ENCODE measurements around the gene SOAT1. TPM values are rescaled to one million over a fixed set of nuclear protein-coding genes. Genes with fewer than 3 reads are reported as not detected.
"Not testable (repeated sequence)": the region's sequence is repeated elsewhere in the genome, so short reads cannot be mapped to it uniquely, and the experiment has no call there.

The SOAT1 gene
- total and polyA plus RNA-seq, 4 experiments from 2014 or later = 51.2 to 103 (median 66.3) TPM

GRCh38 chr1:179384027-179384426, 90.4 kb downstream of the SOAT1 start:
- no peaks in the 10 kb centered on the region for H3K36me3 ChIP-seq (ENCODE audit: insufficient read depth, low read length)

DNA sequence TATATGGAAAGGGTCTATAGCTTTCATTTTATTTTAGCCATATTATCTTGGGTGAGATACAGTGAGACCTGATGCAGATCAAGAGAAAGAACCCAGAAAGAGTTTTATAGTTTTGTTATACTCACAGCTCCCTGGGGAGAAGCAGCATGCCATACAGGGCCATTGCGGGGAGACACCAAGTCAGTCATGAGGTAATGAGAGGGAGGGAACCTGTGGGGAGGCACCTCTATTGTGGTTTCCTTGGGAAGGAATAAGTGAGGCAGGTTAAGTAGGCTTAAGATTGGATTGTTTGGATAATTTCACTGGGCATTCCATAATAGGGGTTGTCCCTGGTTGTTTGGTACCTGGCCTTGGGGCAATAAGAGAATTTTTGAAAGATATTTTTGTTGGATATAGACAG, 91.9 kb downstream of the SOAT1 start:
- Histone ChIP-seq H3K4me1 (ENCODE audit: insufficient read depth, low read length) (no peaks in the 10 kb centered on the region), H3K4me3 (ENCODE audit: low read length in 2 of 2) (no peak overlapping the region), H3K36me3 (ENCODE audit: insufficient read depth, low read length) (no peaks in the 10 kb centered on the region), H3K27ac (ENCODE audit: low read depth, low read length) (no peak overlapping the region), H3K27me3 (ENCODE audit: insufficient read depth, low read length) (no peaks in the 10 kb centered on the region), H3K9me3 (ENCODE audit: control insufficient read depth in 1 of 2, low read length in 2 of 2) (no peaks in the 10 kb centered on the region)
- H3K27me3 Mint-ChIP-seq = peaks cover 0 to 1% of the 10 kb centered on the region in 2 donors
- intact Hi-C loops (cut with micrococcal nuclease) = no loop called here
- no peak overlapping the region for H3K4me3 Mint-ChIP-seq
- no peak overlapping the region for H3K27ac Mint-ChIP-seq
- POLR2A ChIA-PET (ENCODE audit: partially characterized antibody) = no interaction called here
- no peaks in the 10 kb centered on the region for H3K36me3 Mint-ChIP-seq
- H3K9me3 Mint-ChIP-seq = no peaks in the 10 kb centered on the region
- DNase-seq = no peak
- H3K4me1 Mint-ChIP-seq = no peaks in the 10 kb centered on the region
- CTCF ChIA-PET (ENCODE audit: partially characterized antibody) = interaction anchor here (1.3 kb wide), 1 partner anchor 13 kb away, joined by 3 read pairs; no protein-coding TSS in a partner anchor

More at GRCh38 chr1:179384027-179384426, 90.4 kb downstream of the SOAT1 start:
- no peak for DNase-seq
- Histone ChIP-seq H3K27ac (ENCODE audit: low read depth, low read length) (no peak overlapping the region), H3K9me3 (ENCODE audit: control insufficient read depth in 1 of 2, low read length in 2 of 2) (no peaks in the 10 kb centered on the region), H3K27me3 (ENCODE audit: insufficient read depth, low read length) (no peaks in the 10 kb centered on the region), H3K4me3 (ENCODE audit: low read length in 2 of 2) (no peak overlapping the region), H3K4me1 (ENCODE audit: insufficient read depth, low read length) (no peaks in the 10 kb centered on the region)
- intact Hi-C loops (cut with micrococcal nuclease) = no loop called here
- H3K27me3 Mint-ChIP-seq = peaks cover 0 to 1% of the 10 kb centered on the region in 2 donors
- H3K4me1 Mint-ChIP-seq = no peaks in the 10 kb centered on the region
- no peaks in the 10 kb centered on the region for H3K9me3 Mint-ChIP-seq
- no peaks in the 10 kb centered on the region for H3K36me3 Mint-ChIP-seq
- ChIA-PET CTCF (ENCODE audit: partially characterized antibody) (interaction anchor here (1.3 kb wide), 1 partner anchor 12 kb away, joined by 3 read pairs; no protein-coding TSS in a partner anchor), POLR2A (ENCODE audit: partially characterized antibody) (no interaction called here)
- H3K4me3 Mint-ChIP-seq = no peak overlapping the region
- H3K27ac Mint-ChIP-seq = no peak overlapping the region

DNA sequence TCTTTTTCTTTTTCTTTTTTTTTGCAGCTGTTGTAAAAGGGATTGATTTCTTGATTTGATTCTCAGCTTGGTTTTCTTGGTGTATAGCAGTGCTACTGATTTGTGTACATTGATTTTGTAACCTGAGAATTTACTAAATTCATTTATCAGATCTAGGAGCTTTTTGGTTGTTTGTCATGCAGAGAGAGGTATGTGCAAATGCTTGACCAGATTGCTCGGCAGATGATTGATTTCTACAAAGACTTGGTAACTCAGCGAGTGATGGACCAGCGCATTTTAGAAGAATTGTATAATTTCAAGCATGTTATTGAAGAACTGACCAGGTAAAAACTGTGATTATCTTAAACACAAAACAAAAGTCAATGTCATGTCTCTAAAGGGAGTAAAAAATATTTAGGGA, 100.1 kb downstream of the SOAT1 start:
- Histone ChIP-seq H3K9me3 (ENCODE audit: control insufficient read depth in 1 of 2, low read length in 2 of 2) (no peaks in the 10 kb centered on the region), H3K36me3 (ENCODE audit: insufficient read depth, low read length) (no peaks in the 10 kb centered on the region), H3K27me3 (ENCODE audit: insufficient read depth, low read length) (no peaks in the 10 kb centered on the region), H3K4me1 (ENCODE audit: insufficient read depth, low read length) (no peaks in the 10 kb centered on the region), H3K4me3 (ENCODE audit: low read length in 2 of 2) (no peak overlapping the region), H3K27ac (ENCODE audit: low read depth, low read length) (no peak overlapping the region)
- Mint-ChIP-seq H3K27ac (no peak overlapping the region), H3K4me1 (no peaks in the 10 kb centered on the region), H3K27me3 (peaks cover 7 to 14% of the 10 kb centered on the region in 2 donors), H3K4me3 (no peak overlapping the region), H3K36me3 (peaks cover 4 to 6% of the 10 kb centered on the region in 2 donors), H3K9me3 (peaks cover 0 to 24% (median 17%) of the 10 kb centered on the region in 8 donors)
- CTCF ChIA-PET (ENCODE audit: partially characterized antibody) = no interaction called here
- POLR2A ChIA-PET (ENCODE audit: partially characterized antibody) = no interaction called here
- no peak for DNase-seq
- intact Hi-C loops (cut with micrococcal nuclease) = no loop called here

GRCh38 chr1:179399399-179399798, 105.8 kb downstream of the SOAT1 start:
- H3K9me3 Mint-ChIP-seq; CTCF ChIA-PET (ENCODE audit: partially characterized antibody); H3K27me3 Mint-ChIP-seq; intact Hi-C loops (cut with micrococcal nuclease); H3K27ac Mint-ChIP-seq; POLR2A ChIA-PET (ENCODE audit: partially characterized antibody); H3K27ac ChIP-seq (ENCODE audit: low read depth, low read length); H3K4me1 ChIP-seq (ENCODE audit: insufficient read depth, low read length); H3K4me3 ChIP-seq (ENCODE audit: low read length in 2 of 2); H3K27me3 ChIP-seq (ENCODE audit: insufficient read depth, low read length); H3K36me3 Mint-ChIP-seq; H3K4me1 Mint-ChIP-seq; H3K9me3 ChIP-seq (ENCODE audit: control insufficient read depth in 1 of 2, low read length in 2 of 2); H3K36me3 ChIP-seq (ENCODE audit: insufficient read depth, low read length); DNase-seq; H3K4me3 Mint-ChIP-seq: not testable (repeated sequence)

Other genes with a start within 250 kb of the SOAT1 start
- gene TOR3A, start 211.7 kb upstream of the SOAT1 start, total RNA-seq = 10 to 100 TPM; 25.4 to 27.3 TPM
- gene TOR3A, start 211.7 kb upstream of the SOAT1 start, polyA plus RNA-seq = 10 to 100 TPM; 37.2 to 51.3 TPM
- gene ABL2, start 64.1 kb upstream of the SOAT1 start, total RNA-seq = 10 to 100 TPM; 16.9 to 18.6 TPM
- 1 to 10 TPM; 1.2 to 2.1 TPM for gene ABL2, start 64.1 kb upstream of the SOAT1 start, polyA plus RNA-seq
- gene AXDND1, start 72.2 kb downstream of the SOAT1 start, total RNA-seq = 1 to 10 TPM in 1 of 2 experiments, under 1 TPM in 1; 0.44 to 1.3 TPM
- not detected for gene AXDND1, start 72.2 kb downstream of the SOAT1 start, polyA plus RNA-seq